Neuronal stem cell (in vitro differentiated cells): Measurements from ENCODE around the gene FPGS.
"Not testable (repeated sequence)": the region's sequence is repeated elsewhere in the genome, so short reads cannot be mapped to it uniquely, and the experiment has no call there.

ENCODE experiments used
- DNase-seq: peaks from one replicate; pipeline ENCODE4 v3.0.0-alpha.2; 2013; ENCODE audit warnings: low spot score
- H2AFZ ChIP-seq: one replicate; pipeline ENCODE4 v1.6.1; 2013; ENCODE audit warnings: mild to moderate bottlenecking, low read length, inconsistent platforms
- H2AK5ac ChIP-seq: 2 replicates; pipeline ENCODE4 v1.6.1; 2013; ENCODE audit warnings: low read depth, mild to moderate bottlenecking, inconsistent platforms, low read length, moderate library complexity, mixed read lengths
- H2BK120ac ChIP-seq: 2 replicates; pipeline ENCODE4 v1.6.1; 2013; ENCODE audit warnings: low read depth, mild to moderate bottlenecking, inconsistent platforms, low read length, moderate library complexity, mixed read lengths
- H2BK12ac ChIP-seq: one replicate; pipeline ENCODE4 v1.6.1; 2013; ENCODE audit warnings: low read length, inconsistent platforms
- H2BK15ac ChIP-seq: 2 replicates; pipeline ENCODE4 v1.6.1; 2013; ENCODE audit warnings: mild to moderate bottlenecking, low read length, inconsistent platforms, mixed read lengths
- H2BK5ac ChIP-seq: one replicate; pipeline ENCODE4 v1.6.1; 2013; ENCODE audit warnings: inconsistent platforms, mild to moderate bottlenecking, low read length, moderate library complexity
- H3K14ac ChIP-seq: one replicate; pipeline ENCODE4 v1.6.1; 2013; ENCODE audit warnings: low read length, inconsistent platforms
- H3K18ac ChIP-seq: 2 replicates; pipeline ENCODE4 v1.6.1; 2013; ENCODE audit warnings: low read length, inconsistent platforms
- H3K23ac ChIP-seq: 2 replicates; pipeline ENCODE4 v1.6.1; 2013; ENCODE audit warnings: low read depth, mild to moderate bottlenecking, mixed read lengths, low read length, inconsistent platforms; ENCODE audit not compliant: poor library complexity
- H3K27ac ChIP-seq: replicated peaks from 3 replicates; pipeline ENCODE4 v1.5.1; 2013; ENCODE audit warnings: low read length, inconsistent platforms
- H3K27me3 ChIP-seq, 3 experiments: 2 replicates each; pipeline ENCODE4 v1.6.1; 2013; ENCODE audit warnings: low read length in 3 of 3, mild to moderate bottlenecking in 2 of 3, inconsistent platforms in 1 of 3, low read depth in 1 of 3, mixed read lengths in 1 of 3, moderate library complexity in 1 of 3; ENCODE audit not compliant: control insufficient read depth in 3 of 3, insufficient read depth in 3 of 3
- H3K36me3 ChIP-seq, 2 donors: replicated peaks in 1 of 2; 2 replicates each; pipeline ENCODE4 v1.6.1; 2013; ENCODE audit warnings: low read length in 2 of 2; ENCODE audit not compliant: control insufficient read depth in 2 of 2, insufficient read depth in 2 of 2
- H3K4ac ChIP-seq: 2 replicates; pipeline ENCODE4 v1.6.1; 2013; ENCODE audit warnings: inconsistent platforms, mild to moderate bottlenecking, low read length, moderate library complexity
- H3K4me1 ChIP-seq, 2 donors: 1 replicate in 1 of 2; 2 replicates in 1 of 2; pipeline ENCODE4 v1.6.1; 2013; ENCODE audit warnings: low read length in 2 of 2, low read depth in 1 of 2; ENCODE audit not compliant: control insufficient read depth in 2 of 2, insufficient read depth in 1 of 2
- H3K4me2 ChIP-seq: one replicate; pipeline ENCODE4 v1.6.1; 2013; ENCODE audit warnings: mild to moderate bottlenecking, low read length, inconsistent platforms; ENCODE audit not compliant: insufficient read depth, poor library complexity, severe bottlenecking
- H3K4me3 ChIP-seq, 2 donors: 2 replicates each; pipeline ENCODE4 v1.5.1; 2013; ENCODE audit warnings: low read length in 2 of 2, mild to moderate bottlenecking in 2 of 2, inconsistent platforms in 1 of 2, moderate library complexity in 1 of 2
- H3K79me1 ChIP-seq: one replicate; pipeline ENCODE4 v1.6.1; 2013; ENCODE audit warnings: low read depth, mild to moderate bottlenecking, inconsistent platforms, low read length, moderate library complexity
- H3K9ac ChIP-seq: one replicate; pipeline ENCODE4 v1.6.1; 2013; ENCODE audit warnings: mild to moderate bottlenecking, low read depth, low read length, inconsistent platforms; ENCODE audit not compliant: poor library complexity
- H3K9me3 ChIP-seq, 2 donors: replicated peaks in 1 of 2; 2 replicates each; pipeline versions ENCODE3 to v1.6.1; 2013; ENCODE audit warnings: low read length in 2 of 2, mild to moderate bottlenecking in 2 of 2, inconsistent platforms in 1 of 2, low read depth in 1 of 2, mixed read lengths in 1 of 2, moderate library complexity in 1 of 2; ENCODE audit not compliant: control insufficient read depth in 2 of 2, insufficient read depth in 1 of 2
- H4K8ac ChIP-seq: one replicate; pipeline ENCODE4 v1.6.1; 2013; ENCODE audit warnings: low read depth, mild to moderate bottlenecking, inconsistent platforms, low read length, moderate library complexity
- H4K91ac ChIP-seq: one replicate; pipeline ENCODE4 v1.6.1; 2013; ENCODE audit warnings: low read length, low read depth, mild to moderate bottlenecking, inconsistent platforms; ENCODE audit not compliant: poor library complexity
- WGBS, 2 donors: extraction: QIAGEN DNeasy Blood & Tissue Kit; methylation state at CpG; one replicate each; pipeline ENCODE4 v1.1.7; 2013; ENCODE audit warnings: missing lambda C conversion rate in 2 of 2, mixed read lengths in 1 of 2; ENCODE audit not compliant: insufficient read length in 2 of 2, insufficient replicate concordance in 1 of 2; ENCODE audit errors: extremely low coverage in 2 of 2; 5-methylcytosine and 5-hydroxymethylcytosine counted together

The FPGS gene

DNA sequence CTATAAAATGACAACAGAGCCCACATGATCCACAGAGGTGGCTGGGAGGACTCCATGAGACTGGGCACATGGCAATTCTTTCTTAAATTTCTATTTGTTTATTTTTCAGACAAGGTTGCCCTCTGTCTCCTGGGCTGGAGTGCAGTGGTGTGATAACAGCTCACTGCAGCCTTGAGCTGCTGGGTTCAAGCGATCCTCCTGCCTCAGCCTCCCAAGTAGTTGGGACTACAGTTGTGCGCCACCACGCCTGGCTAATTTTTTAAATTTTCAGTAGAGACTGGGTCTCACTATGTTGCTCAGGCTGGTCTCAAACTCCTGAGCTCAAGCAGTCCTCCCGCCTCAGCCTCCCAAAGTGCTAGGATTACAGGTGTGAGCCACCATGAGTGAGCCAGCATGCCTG, 42.9 kb downstream of the FPGS start:
- H3K4me3 ChIP-seq, H3K18ac ChIP-seq, H2AK5ac ChIP-seq, H3K79me1 ChIP-seq, H3K23ac ChIP-seq, H2BK12ac ChIP-seq, H3K9ac ChIP-seq, H3K14ac ChIP-seq, H3K4ac ChIP-seq, H3K27me3 ChIP-seq, H4K8ac ChIP-seq, H3K27ac ChIP-seq, H2BK120ac ChIP-seq, H3K4me1 ChIP-seq, H4K91ac ChIP-seq, H3K36me3 ChIP-seq, DNase-seq, H2BK5ac ChIP-seq, H3K4me2 ChIP-seq: not testable (repeated sequence)
- WGBS, 2 donors: no CpG with 5 or more reads among the region's 4 CpGs
- Histone ChIP-seq H2AFZ (peak overlapping the region; percentile 91), H2BK15ac (peak overlapping the region; percentile 43), H3K9me3 (peaks cover 0 to 10% of the 10 kb centered on the region in 2 donors)

GRCh38 chr9:127846443-127847177, 43.9 kb downstream of the FPGS start:
- no peak overlapping the region for H2BK15ac ChIP-seq
- H3K27ac ChIP-seq: no peak overlapping the region
- peak overlapping the region; percentile 76 for H3K18ac ChIP-seq
- H3K9ac ChIP-seq: no peak overlapping the region
- H2BK5ac ChIP-seq: no peak overlapping the region
- no peaks in the 10 kb centered on the region for H3K36me3 ChIP-seq
- peaks cover 0 to 10% of the 10 kb centered on the region in 2 donors for H3K9me3 ChIP-seq
- no peak for DNase-seq
- H2BK120ac ChIP-seq: no peak overlapping the region
- peaks cover 6 to 8% of the 10 kb centered on the region in 2 donors for H3K4me1 ChIP-seq
- H3K23ac ChIP-seq: no peak overlapping the region
- peak overlapping the region; percentile 83 for H2AK5ac ChIP-seq
- no peak overlapping the region for H2AFZ ChIP-seq
- no peak overlapping the region for H4K91ac ChIP-seq
- H3K79me1 ChIP-seq: no peaks in the 10 kb centered on the region
- no peaks in the 10 kb centered on the region for H3K27me3 ChIP-seq
- no peak overlapping the region for H3K4me2 ChIP-seq
- H3K4me3 ChIP-seq: peak overlapping the region in 1 of 2 donors; percentile 67
- no peak overlapping the region for H2BK12ac ChIP-seq
- H3K14ac ChIP-seq: no peak overlapping the region
- no peak overlapping the region for H3K4ac ChIP-seq
- WGBS, 2 donors: no CpG with 5 or more reads among the region's 18 CpGs
- no peak overlapping the region for H4K8ac ChIP-seq

DNA sequence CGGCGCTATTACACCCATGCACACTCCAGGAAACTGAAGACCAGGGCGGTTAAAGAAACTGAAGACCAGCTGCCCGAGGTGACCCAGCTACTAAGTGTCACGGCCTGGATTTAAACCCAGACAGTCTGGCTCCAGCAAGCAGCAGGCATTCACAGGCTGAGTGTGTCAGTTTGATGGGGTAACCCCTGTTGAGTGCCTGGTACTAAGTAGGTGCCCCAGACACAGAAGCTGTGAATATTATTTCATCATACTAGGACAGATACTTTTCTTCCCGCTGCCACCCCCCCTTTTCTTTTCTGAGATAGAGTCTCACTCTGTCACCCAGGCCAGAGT, 44.5 kb downstream of the FPGS start:
- H3K23ac ChIP-seq: no peak overlapping the region
- peaks cover 6 to 8% of the 10 kb centered on the region in 2 donors for H3K4me1 ChIP-seq
- no peak overlapping the region for H2BK12ac ChIP-seq
- H2BK120ac ChIP-seq: no peak overlapping the region
- H3K36me3 ChIP-seq: no peaks in the 10 kb centered on the region
- no peak overlapping the region for H3K4me2 ChIP-seq
- peaks cover 0 to 10% of the 10 kb centered on the region in 2 donors for H3K9me3 ChIP-seq
- no peaks in the 10 kb centered on the region for H3K79me1 ChIP-seq
- H2AFZ ChIP-seq: no peak overlapping the region
- H3K4ac ChIP-seq: no peak overlapping the region
- no peak overlapping the region for H3K27ac ChIP-seq
- no peaks in the 10 kb centered on the region for H3K27me3 ChIP-seq
- no peak for DNase-seq
- no peak overlapping the region for H4K91ac ChIP-seq
- H3K4me3 ChIP-seq: peak overlapping the region in 1 of 2 donors; percentile 67
- H3K14ac ChIP-seq: no peak overlapping the region
- no peak overlapping the region for H3K18ac ChIP-seq
- no peak overlapping the region for H2BK15ac ChIP-seq
- peak overlapping the region; percentile 83 for H2AK5ac ChIP-seq
- no peak overlapping the region for H2BK5ac ChIP-seq
- H4K8ac ChIP-seq: no peak overlapping the region
- H3K9ac ChIP-seq: no peak overlapping the region
- WGBS, 2 donors: no CpG with 5 or more reads among the region's 6 CpGs

GRCh38 chr9:127847833-127848755, 45.4 kb downstream of the FPGS start:
- Histone ChIP-seq H3K4me2 (no peak overlapping the region), H3K4ac (no peak overlapping the region), H2BK120ac (no peak overlapping the region), H3K23ac (peak overlapping the region; percentile 39), H2BK12ac (peak overlapping the region; percentile 31), H3K9me3 (peaks cover 0 to 10% of the 10 kb centered on the region in 2 donors), H3K4me3 (no peak overlapping the region), H3K27me3 (no peaks in the 10 kb centered on the region), H2BK5ac (no peak overlapping the region), H3K18ac (no peak overlapping the region), H3K9ac (no peak overlapping the region), H3K79me1 (no peaks in the 10 kb centered on the region), H3K36me3 (no peaks in the 10 kb centered on the region), H2AK5ac (no peak overlapping the region), H3K4me1 (peaks cover 6 to 8% of the 10 kb centered on the region in 2 donors), H2BK15ac (no peak overlapping the region), H3K14ac (no peak overlapping the region), H4K8ac (no peak overlapping the region), H3K27ac (no peak overlapping the region), H2AFZ (no peak overlapping the region), H4K91ac (no peak overlapping the region)
- no CpG with 5 or more reads among the region's 12 CpGs for WGBS, 2 donors
- no peak for DNase-seq
